GM12878 (cell line): Measurements from ENCODE around the gene AKTIP. TPM values are rescaled to one million over a fixed set of nuclear protein-coding genes. Genes with fewer than 3 reads are reported as not detected.

ENCODE experiments used
- ATF2 ChIP-seq: IDR thresholded peaks from 2 replicates; pipeline ENCODE4 v1.6.1; 2012; ENCODE audit warnings: low read length, inconsistent platforms
- ATF7 ChIP-seq: fragments of 450-650 bp; IDR thresholded peaks from 2 replicates; pipeline ENCODE4 v1.6.1; 2016; ENCODE audit warnings: low read depth, mild to moderate bottlenecking
- BRCA1 ChIP-seq: IDR thresholded peaks from 2 replicates; pipeline ENCODE4 v1.6.1; 2011; ENCODE audit warnings: low read depth, low read length, improper control_type of control experiment
- E2F4 ChIP-seq: IDR thresholded peaks from 2 replicates; pipeline ENCODE4 v1.6.1; 2012; ENCODE audit warnings: low read depth, low read length, improper control_type of control experiment
- E2F8 ChIP-seq: fragments of 450-650 bp; IDR thresholded peaks from 2 replicates; pipeline ENCODE4 v1.6.1; 2018; ENCODE audit warnings: mild to moderate bottlenecking, low read depth, moderate library complexity; ENCODE audit not compliant: partially characterized antibody
- IRF3 ChIP-seq: fragments of 450-650 bp; IDR thresholded peaks from 2 replicates; pipeline ENCODE4 v1.6.1; 2014; ENCODE audit warnings: mild to moderate bottlenecking
- MYB ChIP-seq: fragments of 150-350 bp; IDR thresholded peaks from 2 replicates; pipeline ENCODE4 v1.6.1; 2014; ENCODE audit warnings: mild to moderate bottlenecking, low read depth, low read length, borderline replicate concordance
- NFYB ChIP-seq: IDR thresholded peaks from 2 replicates; pipeline ENCODE4 v1.6.1; 2011; ENCODE audit warnings: low read depth, mild to moderate bottlenecking, low read length, improper control_type of control experiment, moderate library complexity; ENCODE audit not compliant: insufficient read depth
- POU2F2 ChIP-seq: IDR thresholded peaks from 3 replicates; pipeline ENCODE4 v1.6.1; 2011; ENCODE audit warnings: low read depth, mild to moderate bottlenecking, low read length, borderline replicate concordance
- SPI1 ChIP-seq: IDR thresholded peaks from 2 replicates; pipeline ENCODE4 v1.6.1; 2011; ENCODE audit warnings: low read depth, mild to moderate bottlenecking, low read length, moderate library complexity, borderline replicate concordance; ENCODE audit not compliant: insufficient read depth
- TARDBP ChIP-seq: IDR thresholded peaks from 2 replicates; pipeline ENCODE4 v1.6.1; 2016; ENCODE audit warnings: borderline replicate concordance
- TCF3 ChIP-seq: IDR thresholded peaks from 2 replicates; pipeline ENCODE4 v1.6.1; 2012; ENCODE audit warnings: low read depth, mild to moderate bottlenecking, low read length, borderline replicate concordance; ENCODE audit not compliant: insufficient read depth
- USF1 ChIP-seq: IDR thresholded peaks from 2 replicates; pipeline ENCODE4 v1.6.1; 2011; ENCODE audit warnings: borderline replicate concordance, low read depth, mild to moderate bottlenecking, moderate library complexity, mixed read lengths, low read length; ENCODE audit not compliant: insufficient read depth; ENCODE audit errors: extremely low read length
- polyA plus RNA-seq, 11 experiments: library from polyadenylated mRNA; depleted of rRNA in 4 of 11; unstranded in 6 of 11; stranded (reverse) in 5 of 11; fragments of >200 nt; fragmentation: Nextera tagmentation in 4 of 11; fragmentation: Illumina TruSeq in 1 of 11; extraction: Ambion mirVana in 4 of 11; extraction: Trizol in 1 of 11; gene quantifications; 1 replicate in 1 of 11; 2 replicates in 10 of 11; pipeline versions ENCODE4 v1.2.1 to v1.2.3, GENCODE V29; 2011 to 2016; ENCODE audit warnings: inconsistent platforms in 2 of 11, missing spikeins in 2 of 11, low read depth in 1 of 11
- total RNA-seq, 4 experiments: library from RNA; depleted of rRNA in 3 of 4; stranded (reverse); fragments of >200 nt in 3 of 4; fragmentation: Illumina TruSeq in 1 of 4; extraction: Trizol in 1 of 4; gene quantifications; 2 replicates each; pipeline versions ENCODE4 v1.2.1 to v1.2.3, GENCODE V29; 2013 to 2021
- TF ChIP-seq, protein P1 (sequence below): fragments of 450-650 bp; IDR thresholded peaks from 2 replicates; pipeline ENCODE4 v1.6.1; 2017; ENCODE audit warnings: antibody characterized with exemption, mild to moderate bottlenecking, moderate library complexity
- TF ChIP-seq, protein P2 (sequence below): fragments of 450-650 bp; IDR thresholded peaks from 2 replicates; pipeline ENCODE4 v1.6.1; 2018; ENCODE audit warnings: borderline replicate concordance, mild to moderate bottlenecking; ENCODE audit not compliant: partially characterized antibody

Gene AKTIP
- total and polyA plus RNA-seq, 10 of the 15 experiments (the other 5 are each of a cell fraction or from before 2014, with no cell fraction given): 11.4 to 22.9 (median 13.6) TPM

- TF ChIP-seq SPI1 (no peak), BRCA1 (no peak), POU2F2 (no peak), ATF7 (peak; percentile 17), E2F4 (no peak), USF1 (no peak), ATF2 (no peak), E2F8 (no peak), TARDBP (no peak), IRF3 (no peak), MYB (no peak), NFYB (no peak), TCF3 (no peak)
- TF ChIP-seq, protein P1, sequence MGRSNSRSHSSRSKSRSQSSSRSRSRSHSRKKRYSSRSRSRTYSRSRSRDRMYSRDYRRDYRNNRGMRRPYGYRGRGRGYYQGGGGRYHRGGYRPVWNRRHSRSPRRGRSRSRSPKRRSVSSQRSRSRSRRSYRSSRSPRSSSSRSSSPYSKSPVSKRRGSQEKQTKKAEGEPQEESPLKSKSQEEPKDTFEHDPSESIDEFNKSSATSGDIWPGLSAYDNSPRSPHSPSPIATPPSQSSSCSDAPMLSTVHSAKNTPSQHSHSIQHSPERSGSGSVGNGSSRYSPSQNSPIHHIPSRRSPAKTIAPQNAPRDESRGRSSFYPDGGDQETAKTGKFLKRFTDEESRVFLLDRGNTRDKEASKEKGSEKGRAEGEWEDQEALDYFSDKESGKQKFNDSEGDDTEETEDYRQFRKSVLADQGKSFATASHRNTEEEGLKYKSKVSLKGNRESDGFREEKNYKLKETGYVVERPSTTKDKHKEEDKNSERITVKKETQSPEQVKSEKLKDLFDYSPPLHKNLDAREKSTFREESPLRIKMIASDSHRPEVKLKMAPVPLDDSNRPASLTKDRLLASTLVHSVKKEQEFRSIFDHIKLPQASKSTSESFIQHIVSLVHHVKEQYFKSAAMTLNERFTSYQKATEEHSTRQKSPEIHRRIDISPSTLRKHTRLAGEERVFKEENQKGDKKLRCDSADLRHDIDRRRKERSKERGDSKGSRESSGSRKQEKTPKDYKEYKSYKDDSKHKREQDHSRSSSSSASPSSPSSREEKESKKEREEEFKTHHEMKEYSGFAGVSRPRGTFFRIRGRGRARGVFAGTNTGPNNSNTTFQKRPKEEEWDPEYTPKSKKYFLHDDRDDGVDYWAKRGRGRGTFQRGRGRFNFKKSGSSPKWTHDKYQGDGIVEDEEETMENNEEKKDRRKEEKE: no peak
- TF ChIP-seq, protein P2, sequence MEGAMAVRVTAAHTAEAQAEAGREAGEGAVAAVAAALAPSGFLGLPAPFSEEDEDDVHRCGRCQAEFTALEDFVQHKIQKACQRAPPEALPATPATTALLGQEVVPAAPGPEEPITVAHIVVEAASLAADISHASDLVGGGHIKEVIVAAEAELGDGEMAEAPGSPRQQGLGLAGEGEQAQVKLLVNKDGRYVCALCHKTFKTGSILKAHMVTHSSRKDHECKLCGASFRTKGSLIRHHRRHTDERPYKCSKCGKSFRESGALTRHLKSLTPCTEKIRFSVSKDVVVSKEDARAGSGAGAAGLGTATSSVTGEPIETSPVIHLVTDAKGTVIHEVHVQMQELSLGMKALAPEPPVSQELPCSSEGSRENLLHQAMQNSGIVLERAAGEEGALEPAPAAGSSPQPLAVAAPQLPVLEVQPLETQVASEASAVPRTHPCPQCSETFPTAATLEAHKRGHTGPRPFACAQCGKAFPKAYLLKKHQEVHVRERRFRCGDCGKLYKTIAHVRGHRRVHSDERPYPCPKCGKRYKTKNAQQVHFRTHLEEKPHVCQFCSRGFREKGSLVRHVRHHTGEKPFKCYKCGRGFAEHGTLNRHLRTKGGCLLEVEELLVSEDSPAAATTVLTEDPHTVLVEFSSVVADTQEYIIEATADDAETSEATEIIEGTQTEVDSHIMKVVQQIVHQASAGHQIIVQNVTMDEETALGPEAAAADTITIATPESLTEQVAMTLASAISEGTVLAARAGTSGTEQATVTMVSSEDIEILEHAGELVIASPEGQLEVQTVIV: no peak
These were observed 53.0 kb downstream of the AKTIP start (continued) for GRCh38 chr16:53449816-53450517.
